ENCODE data around the gene KCNMB2. TPM values are rescaled to one million over a fixed set of nuclear protein-coding genes. Genes with fewer than 3 reads are reported as not detected.

Gene KCNMB2
- total RNA-seq, 4 donors from 2014 or later, result not detected

DNA sequence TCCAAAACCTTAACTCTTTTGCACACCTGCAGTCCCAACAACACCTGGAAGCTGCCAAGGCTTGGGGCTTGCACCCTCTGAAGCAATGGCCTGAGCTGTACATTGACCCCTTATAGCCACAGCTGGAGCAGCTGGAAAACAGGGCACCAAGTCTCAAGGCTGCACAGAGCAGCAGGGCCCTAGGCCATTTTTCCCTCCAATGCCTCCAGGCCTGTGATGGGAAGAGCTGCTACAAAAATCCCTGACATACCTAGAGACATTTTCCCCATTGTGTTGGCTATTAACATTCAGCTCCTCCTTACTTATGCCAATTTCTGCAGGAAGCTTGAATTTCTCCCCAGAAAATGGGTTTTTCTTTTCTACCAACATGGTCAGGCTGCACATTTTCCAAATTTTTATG is 304.4 kb downstream of the KCNMB2 start:
- Histone ChIP-seq H3K36me3 (no peaks in the 10 kb centered on the region), H3K27ac (no peak overlapping the region), H3K27me3 (no peaks in the 10 kb centered on the region), H3K4me3 (no peak overlapping the region), H3K4me1 (no peaks in the 10 kb centered on the region), H3K9me3 (peaks cover 0 to 4% (median 0%) of the 10 kb centered on the region in 4 donors)
- TF ChIP-seq POLR2A (IDR thresholded peaks at IDR 0.05), result no peak
- TF ChIP-seq, protein P1, sequence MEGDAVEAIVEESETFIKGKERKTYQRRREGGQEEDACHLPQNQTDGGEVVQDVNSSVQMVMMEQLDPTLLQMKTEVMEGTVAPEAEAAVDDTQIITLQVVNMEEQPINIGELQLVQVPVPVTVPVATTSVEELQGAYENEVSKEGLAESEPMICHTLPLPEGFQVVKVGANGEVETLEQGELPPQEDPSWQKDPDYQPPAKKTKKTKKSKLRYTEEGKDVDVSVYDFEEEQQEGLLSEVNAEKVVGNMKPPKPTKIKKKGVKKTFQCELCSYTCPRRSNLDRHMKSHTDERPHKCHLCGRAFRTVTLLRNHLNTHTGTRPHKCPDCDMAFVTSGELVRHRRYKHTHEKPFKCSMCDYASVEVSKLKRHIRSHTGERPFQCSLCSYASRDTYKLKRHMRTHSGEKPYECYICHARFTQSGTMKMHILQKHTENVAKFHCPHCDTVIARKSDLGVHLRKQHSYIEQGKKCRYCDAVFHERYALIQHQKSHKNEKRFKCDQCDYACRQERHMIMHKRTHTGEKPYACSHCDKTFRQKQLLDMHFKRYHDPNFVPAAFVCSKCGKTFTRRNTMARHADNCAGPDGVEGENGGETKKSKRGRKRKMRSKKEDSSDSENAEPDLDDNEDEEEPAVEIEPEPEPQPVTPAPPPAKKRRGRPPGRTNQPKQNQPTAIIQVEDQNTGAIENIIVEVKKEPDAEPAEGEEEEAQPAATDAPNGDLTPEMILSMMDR (IDR thresholded peaks at IDR 0.05), result no peak
- no peak for DNase-seq

DNA sequence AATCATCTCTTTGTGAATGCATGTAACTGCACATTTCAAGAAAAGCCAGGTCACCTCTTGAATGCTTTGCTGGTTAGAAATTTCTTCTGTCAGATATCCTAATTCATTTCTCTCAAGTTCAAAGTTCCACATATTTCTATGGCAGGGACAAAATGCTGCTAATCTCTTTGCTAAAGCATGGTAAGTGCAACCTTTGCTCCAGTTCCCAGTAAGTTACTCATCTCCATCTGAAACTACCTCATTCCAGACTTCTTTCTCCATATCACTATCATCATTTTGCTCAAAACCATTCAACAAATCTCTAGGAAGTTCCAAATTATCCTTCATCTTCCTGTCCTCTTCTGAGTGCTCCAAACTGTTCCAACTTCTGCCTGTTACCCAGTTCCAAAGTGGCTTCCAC is 304.8 kb downstream of the KCNMB2 start:
- Histone ChIP-seq H3K27me3 (no peaks in the 10 kb centered on the region), H3K27ac (no peak overlapping the region), H3K4me1 (no peaks in the 10 kb centered on the region), H3K4me3 (no peak overlapping the region), H3K9me3 (peaks cover 0 to 4% (median 0%) of the 10 kb centered on the region in 4 donors), H3K36me3 (no peaks in the 10 kb centered on the region)
- DNase-seq, result no peak
- TF ChIP-seq, protein P1 (IDR thresholded peaks at IDR 0.05), result no peak
- TF ChIP-seq POLR2A (IDR thresholded peaks at IDR 0.05), result no peak

DNA sequence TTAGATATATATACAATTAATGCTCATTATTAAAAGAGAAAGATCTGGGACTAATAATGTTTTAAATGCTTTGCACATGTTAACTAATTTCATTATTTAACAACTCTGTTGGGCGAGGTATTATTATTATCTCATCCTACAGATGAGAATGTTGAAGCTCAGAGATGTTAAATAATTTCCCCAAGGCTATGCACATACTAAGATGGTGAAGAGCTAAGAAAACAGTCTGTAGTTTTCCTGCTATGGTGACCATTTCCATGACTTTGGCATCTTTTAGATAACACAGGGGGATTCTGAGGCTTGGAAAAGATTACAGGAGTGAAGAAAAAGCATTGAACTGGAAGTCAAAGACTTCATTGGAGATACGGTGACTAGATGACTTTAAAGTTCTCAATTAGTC is 308.7 kb downstream of the KCNMB2 start:
- H3K27ac ChIP-seq, result peak overlapping the region in 1 of 4 donors; percentile 7
- no peak for TF ChIP-seq POLR2A (IDR thresholded peaks at IDR 0.05)
- TF ChIP-seq, protein P1 (IDR thresholded peaks at IDR 0.05), result no peak
- peaks cover 0 to 3% (median 0%) of the 10 kb centered on the region in 4 donors for H3K9me3 ChIP-seq
- no peak for DNase-seq
- no peaks in the 10 kb centered on the region for H3K27me3 ChIP-seq
- no peaks in the 10 kb centered on the region for H3K36me3 ChIP-seq
- no peak overlapping the region for H3K4me3 ChIP-seq
- no peaks in the 10 kb centered on the region for H3K4me1 ChIP-seq

DNA sequence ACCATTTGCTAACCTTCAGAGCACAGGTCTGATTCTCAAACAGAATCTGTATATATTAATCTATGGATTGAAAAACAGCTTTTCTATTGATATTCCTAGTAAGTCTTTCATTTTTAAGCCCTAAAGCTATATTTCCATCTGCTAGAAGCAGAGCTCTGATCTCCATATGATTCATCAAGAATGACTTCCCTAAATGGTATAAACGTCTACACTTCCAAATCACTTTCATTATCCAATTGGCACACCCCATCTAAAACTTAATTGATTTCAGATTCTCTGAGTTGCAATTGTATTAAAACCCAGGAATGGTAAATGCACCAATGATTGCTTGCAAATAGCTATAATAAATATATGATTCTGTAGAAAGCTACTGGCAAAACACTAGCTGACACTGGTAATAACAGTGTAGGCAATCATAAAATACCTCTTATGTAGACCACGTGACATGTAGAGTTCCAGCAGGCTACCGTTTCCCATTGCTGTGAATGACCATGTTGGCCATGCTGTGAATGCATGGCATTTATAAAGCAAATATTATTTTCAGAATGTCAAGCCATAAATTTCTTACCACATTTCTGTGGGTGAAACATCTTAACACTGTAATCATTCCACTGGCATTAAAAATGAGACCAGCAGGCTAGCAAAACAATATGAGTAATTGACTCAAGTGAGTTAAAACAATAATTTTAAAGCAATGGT is 309.3 kb downstream of the KCNMB2 start:
- Histone ChIP-seq H3K36me3 (no peaks in the 10 kb centered on the region), H3K27me3 (no peaks in the 10 kb centered on the region), H3K9me3 (no peaks in the 10 kb centered on the region), H3K4me1 (no peaks in the 10 kb centered on the region), H3K4me3 (no peak overlapping the region), H3K27ac (peak overlapping the region in 1 of 4 donors; percentile 7)
- no peak for TF ChIP-seq POLR2A (IDR thresholded peaks at IDR 0.05)
- TF ChIP-seq, protein P1 (IDR thresholded peaks at IDR 0.05), result no peak
- DNase-seq, result no peak

DNA sequence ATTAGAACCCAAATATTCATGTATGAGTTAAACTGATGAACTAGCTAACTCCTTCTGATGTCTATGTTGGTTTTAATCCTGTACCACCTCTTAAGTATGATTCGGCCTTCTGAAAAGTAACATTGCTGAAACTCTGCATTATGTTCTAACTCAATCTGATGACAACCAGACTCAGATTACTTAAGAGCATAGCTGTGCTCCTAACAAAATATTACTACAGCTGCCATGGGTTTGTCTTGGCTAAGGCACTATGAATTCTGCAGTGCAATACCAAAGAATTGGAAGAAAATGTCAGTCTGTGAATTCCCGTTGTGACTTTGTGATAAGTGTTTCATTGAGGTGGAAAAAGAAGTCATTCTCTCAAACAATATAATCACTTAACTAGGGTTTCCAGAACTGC is 311.0 kb downstream of the KCNMB2 start:
- Histone ChIP-seq H3K27me3 (no peaks in the 10 kb centered on the region), H3K4me1 (no peaks in the 10 kb centered on the region), H3K36me3 (no peaks in the 10 kb centered on the region), H3K9me3 (no peaks in the 10 kb centered on the region), H3K27ac (peak overlapping the region in 1 of 4 donors; percentile 7), H3K4me3 (no peak overlapping the region)
- no peak for DNase-seq
- TF ChIP-seq POLR2A (IDR thresholded peaks at IDR 0.05), result no peak
- TF ChIP-seq, protein P1 (IDR thresholded peaks at IDR 0.05), result no peak
